ENCODE data around the gene COL8A1.

COL8A1 gene

DNA sequence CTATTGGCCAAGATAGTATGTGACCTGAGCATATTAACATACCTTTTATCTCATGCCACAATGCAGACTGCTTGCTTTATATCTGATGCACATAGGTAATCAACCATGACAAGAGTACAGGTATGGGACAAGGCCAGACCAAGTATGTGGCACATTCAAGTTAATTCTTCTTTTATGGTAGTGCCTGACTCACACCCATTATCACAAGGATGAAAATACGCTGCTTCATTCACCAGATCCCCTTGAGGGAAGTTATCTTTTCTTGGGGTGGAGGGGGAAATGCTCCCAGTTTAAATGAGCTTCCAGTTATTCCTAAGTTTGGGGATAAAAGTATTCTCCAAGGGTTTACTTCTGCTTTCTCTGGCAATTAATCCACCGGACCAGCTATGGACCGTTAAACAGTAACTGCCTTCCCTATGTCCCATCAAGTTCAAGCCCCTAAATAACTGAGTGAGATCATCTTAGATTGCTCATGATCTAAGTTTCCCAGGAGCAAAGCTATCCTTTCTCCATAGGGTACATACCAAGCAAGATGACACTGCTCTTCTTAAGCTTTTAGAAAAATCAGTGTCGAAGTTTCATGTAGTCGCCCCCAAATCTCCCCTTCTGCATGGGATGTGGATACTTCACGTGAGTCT, 1.9 kb downstream of the COL8A1 start:
- DNase-seq: no peak

DNA sequence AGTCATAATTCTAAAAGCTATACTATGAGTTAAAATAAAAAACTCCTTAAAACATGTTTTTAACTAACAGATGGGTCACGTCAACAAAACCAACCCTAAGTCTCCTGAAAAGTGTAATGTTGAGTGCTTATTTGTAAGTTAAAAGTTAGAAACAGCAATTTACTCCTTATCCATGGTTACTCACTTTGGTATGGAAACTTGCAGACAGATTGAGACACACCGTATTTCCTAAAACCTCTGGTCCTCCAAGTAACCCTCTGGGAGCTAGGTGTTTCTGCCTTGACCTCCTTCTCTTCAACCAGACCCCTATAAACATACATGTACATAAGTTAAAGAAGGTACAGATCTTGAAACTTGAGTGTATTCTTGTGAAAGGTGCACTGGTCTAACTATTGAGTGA, 3.1 kb downstream of the COL8A1 start:
- no peak for DNase-seq

DNA sequence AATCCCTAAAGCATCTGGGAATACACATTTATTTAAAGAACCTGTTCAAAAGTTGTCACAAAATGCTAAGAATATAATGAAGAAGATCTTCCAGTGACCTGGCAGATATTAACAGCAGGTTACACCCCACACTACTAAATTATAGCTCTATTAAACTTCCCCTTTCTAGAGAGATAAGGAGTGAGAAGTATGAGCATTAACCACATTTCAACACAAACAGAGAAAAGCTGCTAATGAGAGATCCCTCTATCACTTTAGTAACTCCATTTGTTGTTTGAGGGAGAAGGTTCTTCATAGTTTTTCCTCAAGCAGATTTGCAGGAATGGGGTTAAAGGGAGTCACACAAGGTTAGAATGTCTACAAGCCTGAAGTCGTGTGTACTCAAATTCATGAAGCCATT, 3.6 kb downstream of the COL8A1 start:
- no peak for DNase-seq

DNA sequence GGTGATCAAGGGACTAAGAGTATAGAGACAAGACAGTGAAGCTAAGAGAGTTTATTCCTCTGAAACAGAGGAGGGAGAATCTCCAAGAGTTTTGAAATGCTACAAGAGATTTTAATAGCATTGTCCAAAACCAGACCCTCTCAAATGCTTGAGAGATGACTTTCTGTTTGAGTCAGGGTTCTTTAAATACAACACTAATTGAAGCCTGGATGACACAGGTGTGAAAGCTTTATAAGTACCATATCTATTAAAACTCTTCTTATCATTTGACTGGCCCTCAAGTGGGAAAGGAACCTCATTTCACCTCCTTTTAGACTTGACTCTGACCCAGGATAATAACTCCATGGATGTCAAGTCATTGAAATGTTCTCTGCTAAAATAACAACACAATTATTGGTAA, 5.6 kb downstream of the COL8A1 start:
- DNase-seq: no peak

DNA sequence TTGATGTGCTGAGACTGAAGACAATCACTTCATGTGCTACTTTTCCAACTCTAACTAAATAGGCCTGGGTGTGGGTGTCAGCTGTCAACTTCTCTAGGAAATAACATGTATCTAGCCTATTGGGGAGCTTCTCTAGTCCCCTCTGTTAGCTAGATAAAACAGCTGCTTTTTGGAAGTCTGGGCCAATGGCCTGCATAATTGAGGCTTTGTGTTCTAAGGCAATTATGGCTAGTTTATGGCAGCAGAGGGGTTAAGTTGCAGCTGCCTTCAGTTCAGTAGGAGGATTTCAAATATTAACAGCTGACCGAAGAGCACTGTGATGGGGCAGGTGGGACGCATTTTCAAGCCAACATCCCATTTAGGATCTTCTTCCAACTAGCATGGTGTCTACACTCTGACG, 6.4 kb downstream of the COL8A1 start:
- no peak for DNase-seq

DNA sequence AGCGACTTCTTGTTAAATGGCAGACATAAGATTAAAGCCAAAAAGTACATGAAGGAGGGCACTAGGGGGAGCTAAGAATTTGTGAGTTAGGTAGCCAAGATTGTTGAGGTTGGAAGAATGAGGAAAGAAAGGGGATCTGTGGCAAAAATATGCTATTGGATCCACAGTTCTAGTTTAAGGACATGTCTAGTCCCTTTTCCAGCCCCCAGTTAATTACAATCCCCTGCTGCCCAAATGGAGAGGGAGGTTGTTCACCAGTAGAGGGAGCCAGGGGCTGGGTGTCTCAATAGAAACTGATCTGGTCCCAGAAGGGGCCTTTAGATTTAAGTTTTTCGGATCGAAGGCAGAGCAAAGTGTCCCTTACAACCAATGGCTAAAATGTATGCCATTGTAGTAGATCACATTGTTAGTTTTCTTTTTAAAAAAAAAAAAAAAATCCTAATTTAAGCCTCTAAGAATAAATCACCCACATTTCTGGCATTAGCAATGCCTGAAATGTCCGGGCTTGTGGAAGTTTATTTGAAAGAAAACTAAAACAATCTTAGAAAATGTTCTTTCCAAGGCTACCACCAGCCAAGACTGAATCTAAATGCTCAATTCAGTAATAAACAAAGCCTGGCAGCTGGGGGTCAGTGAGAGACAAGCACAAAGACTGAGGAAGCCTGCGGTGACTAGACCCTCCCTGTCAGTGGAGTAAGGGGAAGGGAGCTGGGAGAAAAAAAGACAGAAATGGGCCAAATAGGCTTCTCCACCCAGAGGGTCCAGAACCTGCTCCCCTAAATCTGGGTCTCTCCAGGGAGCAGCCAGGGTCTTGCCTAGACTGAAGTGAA, 7.1 kb downstream of the COL8A1 start:
- DNase-seq: no peak

DNA sequence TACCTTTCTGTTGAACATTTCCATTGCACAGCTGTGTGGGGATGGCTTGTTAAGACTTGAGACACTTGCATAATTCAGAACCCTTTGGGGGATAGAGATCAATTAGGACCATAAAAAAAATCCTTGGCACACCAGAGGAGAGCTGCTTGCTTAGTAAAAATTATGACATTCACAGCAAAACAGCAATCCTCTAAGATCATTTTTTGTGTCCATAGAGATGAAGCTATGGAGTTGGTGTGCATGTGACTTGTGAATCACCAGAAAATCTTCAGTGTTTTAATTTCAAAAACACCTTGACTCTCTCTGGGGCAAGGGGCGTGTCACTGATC, 7.7 kb downstream of the COL8A1 start:
- DNase-seq: no peak

DNA sequence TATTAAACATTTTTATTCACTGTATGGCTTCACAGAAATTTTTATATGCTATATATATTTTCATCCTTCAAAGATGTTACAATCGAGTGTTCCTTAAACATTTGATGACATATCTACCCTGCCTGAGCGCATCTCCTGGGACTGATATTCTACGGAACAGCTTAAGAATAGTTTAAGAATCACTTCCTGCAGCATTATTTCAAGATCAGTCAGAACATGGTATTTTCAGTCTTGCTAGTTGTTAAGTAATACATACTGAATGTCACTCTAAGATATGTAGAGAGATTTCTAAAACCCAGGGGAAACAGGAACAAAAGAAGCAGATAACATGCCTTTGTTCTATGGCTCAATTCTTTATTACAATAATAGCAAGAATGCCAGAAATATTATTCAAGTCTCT, 8.7 kb downstream of the COL8A1 start:
- DNase-seq: no peak

DNA sequence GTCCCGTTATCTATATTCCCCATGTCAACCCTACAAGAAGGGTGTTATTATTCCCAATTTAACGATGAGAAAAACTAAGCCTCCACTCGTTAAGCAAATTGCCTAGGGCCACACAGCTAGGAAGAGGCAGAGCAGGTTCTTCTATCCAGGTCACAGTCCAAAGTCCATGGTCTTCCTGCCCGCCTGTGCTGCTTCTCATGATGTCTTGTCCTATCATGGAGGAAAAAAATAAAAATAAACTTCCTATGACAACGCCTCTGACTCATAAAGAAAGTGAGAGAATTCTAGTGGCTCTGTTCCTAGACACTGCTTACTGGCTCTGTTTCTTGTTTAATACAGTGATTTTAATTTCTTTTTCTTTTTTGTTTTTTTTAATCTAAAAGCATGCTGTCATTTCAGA, 9.7 kb downstream of the COL8A1 start:
- no peak for DNase-seq

DNA sequence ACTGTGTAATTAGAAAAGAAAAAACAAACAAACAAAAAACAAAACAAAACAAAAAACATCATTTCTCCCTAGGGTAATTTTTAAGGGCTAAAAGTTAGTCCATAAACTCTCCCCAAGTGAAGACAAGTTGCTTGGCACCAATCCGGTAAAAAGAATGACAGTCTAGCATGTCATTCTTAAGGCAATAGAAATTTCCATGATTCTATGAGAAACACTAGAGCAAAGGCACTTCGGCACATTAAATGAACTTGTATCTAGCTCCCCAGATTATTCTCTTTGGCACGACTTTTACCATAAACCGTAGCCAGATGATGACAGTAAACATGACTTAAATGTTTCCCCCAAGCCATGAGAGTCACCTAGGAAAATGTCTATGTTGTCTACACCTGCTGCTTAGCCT, 10.1 kb downstream of the COL8A1 start:
- no peak for DNase-seq

DNA sequence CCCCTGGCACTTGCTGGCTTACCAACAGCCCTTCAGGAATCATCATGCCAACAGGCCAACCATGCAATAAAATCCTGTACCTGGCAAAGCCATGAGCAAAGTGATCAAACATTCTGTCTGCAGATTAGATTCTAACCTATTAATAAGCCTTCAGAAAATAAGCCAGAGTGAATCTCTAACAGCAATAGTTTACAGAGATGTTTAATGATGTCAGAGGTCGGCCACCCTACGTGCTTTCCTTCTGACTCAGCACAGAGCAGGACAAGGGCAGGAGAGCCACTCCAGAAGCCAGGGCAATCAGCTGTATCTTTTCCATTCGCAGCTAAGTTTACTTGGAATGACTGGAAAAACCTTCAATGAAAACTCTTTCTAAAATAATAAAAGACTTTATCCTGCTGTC, 13.1 kb downstream of the COL8A1 start:
- DNase-seq: no peak

DNA sequence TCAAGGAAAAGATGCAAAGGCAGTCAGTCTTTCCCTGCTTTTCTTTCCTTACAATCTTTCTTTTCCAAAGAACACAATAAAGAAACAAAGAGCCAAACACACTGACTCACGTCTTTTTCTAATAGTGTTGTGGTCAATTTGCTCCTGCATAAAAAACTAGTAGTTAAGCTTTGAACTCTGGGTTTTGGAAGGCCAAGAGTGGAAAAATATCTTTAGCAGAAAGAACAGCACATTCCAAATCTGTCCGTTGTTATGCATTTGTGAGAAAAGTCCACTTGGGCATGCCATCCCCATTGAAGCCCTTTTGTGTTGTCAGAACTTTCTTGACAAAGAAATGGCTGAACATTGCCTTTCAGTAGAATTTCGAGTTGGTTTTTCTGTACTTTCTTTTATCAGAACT, 18.2 kb downstream of the COL8A1 start:
- DNase-seq: no peak

DNA sequence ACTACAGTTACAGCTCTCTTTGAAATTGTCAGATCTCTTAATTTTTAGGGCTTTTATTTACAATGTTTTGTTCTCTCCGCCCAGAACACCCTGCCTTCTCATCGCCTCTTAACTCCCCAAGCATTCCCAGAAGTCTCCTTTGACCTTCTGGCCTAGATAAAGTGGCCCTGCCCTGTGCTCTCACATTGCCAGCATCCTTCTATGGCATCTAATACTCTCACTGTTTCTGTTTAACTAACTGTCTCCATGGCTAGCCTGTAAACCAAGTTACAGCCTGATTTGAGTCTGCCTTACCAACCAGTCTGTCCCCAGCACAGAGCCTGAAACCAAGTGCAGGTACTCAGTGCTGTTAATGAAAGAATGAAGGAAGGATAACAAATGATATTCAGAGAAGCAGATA, 19.9 kb downstream of the COL8A1 start:
- no peak for DNase-seq

DNA sequence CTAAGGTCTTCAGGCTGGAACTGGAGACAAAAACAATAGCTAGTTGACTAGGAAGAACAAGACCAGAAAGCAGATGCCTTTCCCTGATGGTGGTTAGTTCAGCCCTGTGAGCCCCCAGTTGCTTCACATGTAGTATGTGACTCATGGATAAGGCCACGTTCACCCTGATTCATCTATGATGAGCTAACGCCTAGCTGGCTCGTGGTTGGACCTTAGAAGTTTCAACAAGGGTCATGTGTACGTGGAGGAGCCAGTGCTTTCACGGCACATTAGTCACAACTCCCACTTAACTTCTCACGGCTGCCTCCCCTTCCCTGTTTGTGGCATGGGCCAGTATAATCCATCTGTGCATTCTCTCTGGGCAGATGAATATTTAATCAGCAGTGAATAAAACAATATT, 20.6 kb downstream of the COL8A1 start:
- DNase-seq: no peak

DNA sequence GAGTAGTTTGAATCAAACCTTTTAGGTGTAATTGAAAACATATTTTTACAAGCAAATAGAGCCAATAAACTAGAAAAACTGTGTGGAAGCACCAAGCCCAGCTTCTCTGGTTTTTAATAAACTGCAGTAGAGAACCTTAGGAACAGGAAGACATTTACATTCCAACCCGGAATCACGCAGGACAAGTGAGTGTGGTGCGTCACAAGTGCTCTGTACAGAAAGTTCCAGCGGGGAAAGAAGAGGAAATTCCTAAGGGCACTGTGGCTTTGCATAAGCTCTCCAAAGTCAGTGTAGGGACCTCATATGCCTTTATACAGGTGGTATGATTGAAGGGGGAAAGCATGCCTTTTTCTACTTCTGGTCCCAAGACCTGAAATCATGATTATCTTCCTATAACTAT, 21.6 kb downstream of the COL8A1 start:
- DNase-seq: no peak

DNA sequence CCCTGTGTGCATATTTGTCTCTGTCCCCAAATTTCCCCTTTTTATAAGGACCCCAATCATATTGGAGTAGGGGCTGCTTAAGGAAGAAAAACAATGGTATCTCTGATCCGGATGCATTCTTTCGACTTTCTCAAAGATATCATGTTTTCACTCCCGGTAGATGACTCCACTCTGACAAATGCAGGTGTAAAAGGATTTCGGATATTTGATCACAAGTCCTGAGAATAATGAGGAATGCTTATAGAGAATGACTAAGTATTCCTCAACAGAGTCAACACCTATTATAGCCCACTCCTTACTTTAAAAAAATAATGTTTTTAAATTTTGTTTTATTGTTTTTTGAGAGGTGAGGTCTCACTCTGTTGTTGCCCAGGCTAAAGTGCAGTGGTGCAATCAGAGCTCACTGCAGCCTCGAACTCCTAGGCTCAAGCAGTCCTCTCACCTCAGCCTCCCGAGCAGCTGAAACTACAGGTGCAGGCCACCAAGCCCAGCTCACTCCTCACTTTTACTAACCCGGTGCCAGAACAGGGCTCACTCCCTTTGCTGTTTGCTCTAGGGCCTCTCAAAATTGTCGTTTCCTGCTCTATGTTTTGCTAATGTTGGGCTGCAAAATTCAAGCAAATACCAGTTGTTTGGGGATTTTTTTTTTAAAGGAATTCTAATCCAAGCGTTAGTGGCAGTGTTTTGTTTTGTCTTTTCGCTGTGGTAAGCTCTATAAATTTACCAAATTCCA, 24.6 kb downstream of the COL8A1 start:
- DNase-seq: no peak

DNA sequence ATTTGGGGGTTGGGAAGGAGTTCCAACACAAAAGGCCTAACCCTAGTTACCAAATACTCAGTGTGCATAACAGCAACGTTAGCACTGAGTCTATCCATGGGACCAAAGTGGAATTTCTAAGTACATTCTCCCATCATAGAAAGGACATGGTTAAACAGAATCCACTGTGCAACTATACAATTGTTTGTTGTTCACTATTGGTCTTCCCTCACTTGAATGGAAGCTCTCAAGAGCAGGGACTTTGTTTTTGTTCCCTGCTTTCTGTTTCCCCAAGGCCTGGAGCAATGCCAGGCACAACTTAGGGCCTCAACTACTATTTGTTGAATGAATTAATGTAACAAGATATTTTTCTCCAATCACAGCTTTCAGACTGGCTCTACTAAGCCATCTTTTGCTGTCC, 25.6 kb downstream of the COL8A1 start:
- DNase-seq: no peak

DNA sequence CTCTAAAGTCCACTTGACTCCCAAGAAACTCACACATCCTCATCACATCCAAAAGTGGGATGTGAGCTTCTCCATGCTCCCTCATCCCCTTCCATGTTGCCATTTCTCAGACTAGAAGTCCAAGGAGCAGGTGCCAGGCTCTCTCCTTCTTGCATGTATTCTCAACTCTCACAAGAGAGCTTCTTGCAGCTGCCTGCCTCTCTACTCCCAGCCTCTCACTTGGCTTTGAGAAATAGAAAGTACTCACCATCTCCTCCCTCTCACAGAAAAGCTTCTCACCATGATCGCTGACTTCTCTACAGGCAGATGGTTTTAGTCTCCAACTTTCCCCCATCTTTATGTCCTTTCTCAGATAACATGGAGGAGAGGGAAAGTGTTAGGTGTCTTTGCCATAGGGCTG, 26.6 kb downstream of the COL8A1 start:
- DNase-seq: no peak

DNA sequence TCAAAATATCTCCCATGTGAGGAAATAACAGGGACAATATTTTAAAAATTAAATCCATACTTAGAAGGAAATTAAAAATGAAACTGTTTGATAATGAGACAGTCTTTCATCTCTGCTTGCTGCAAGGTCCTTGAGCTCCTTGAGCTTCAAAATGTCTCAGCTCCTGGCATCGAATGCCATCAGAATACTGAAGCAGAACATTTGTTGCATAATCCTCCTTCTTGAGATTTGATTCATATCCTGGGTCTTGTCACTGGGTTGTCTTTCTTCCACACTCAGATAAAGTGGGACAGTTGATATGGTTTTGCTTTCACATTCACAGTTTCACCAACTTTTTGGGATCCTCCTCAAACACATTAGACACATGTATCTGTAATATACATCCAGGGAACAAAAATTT, 27.8 kb downstream of the COL8A1 start:
- DNase-seq: no peak

DNA sequence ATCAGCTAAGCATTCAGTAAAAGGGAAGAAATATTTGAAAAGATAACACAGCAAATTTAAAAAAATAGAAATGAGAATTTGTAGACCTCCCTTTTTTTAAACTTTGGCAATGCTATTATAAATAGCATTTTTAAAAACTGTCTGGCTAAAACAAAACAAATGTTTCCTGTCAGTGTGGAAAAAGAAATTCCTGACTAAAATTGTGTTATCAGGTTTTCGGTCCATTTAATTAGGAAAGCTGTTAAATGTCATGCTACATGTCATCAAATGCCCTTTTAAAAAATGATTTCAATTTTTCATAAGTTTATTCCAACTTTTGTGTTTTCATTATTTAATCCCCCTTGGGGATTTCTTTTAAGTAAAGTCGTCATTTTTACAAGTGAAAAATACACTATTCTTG, 29.6 kb downstream of the COL8A1 start:
- no peak for DNase-seq

DNA sequence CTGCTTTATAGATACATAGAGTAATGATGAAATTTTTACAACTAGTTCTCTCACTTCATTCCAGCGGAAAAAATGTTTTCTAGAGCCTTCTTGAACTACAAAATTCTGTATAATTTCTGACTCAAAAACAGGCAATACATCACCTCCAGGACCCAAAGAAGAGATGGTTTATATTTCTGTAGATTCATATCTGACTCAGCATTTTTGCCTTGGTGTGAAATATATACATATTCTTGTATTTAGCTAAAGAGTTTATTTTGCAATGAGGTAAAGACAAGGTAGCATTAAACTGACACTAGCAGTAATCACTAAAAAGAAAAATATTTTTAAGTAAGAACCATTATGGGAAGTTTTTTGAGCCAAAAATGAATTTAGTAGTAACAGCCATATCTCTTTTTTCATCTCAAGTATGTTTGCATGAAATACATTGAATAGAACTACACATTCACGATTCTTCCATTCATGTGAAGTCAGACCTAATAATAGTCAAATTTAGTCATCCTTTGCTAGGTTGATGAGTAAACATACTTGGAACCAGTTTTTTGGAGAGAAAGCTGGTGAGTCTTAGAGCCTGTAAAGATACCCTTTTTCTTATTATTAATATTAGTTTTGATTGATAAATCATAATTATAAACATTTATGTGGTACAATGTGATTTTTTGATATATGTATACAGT, 31.6 kb downstream of the COL8A1 start:
- no peak for DNase-seq

DNA sequence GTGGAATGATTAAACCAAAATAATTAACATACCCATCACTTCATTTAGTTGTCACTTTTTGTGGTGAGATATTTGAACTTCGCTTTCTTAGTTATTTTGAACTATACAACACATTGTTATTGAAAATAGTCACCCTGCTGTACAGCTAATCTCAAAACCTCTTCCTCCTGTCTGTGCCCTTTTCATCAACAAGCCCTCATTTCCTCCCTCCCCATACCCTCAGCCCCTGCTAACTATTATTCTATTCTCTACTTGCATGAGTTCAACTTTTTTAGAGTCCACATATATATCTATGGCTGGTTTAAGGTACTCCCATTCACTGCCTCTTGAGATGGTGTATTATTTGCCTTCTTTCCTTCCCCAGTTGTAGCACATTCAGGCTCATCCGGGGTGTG, 32.2 kb downstream of the COL8A1 start:
- DNase-seq: no peak

DNA sequence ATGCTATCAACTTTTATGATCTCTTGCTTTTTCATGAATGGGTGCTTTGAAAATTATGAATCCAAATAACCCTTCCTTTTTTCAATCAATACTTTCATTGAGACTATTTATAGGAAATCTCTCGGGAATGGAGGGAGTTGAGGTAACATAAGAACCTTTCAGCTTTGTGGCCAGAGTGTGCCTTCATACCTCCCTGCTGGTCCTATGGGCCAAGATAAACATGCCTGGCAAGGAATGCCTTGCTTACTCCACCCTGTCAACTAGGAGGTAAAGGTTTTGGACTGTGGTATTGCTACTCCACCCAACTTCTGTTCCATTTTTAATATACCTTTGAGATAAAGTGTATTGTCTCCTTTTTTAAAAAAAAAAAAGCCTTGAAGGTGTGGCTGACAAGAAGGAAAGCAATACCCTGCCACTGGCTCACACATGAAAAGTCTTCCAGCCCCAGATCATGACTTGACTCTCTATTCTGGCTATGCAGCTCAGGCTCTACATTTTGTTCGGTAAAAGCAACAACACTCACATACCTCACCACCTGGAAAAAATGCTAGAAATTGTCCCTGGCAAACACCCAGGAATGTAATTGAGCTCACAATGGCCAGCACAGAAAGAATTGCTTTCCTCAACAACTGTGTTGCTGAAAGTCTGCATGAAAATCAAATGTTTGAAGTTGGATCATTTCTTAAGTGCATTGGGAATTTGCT, 35.8 kb downstream of the COL8A1 start:
- DNase-seq: no peak

Data from NCI-H1092 treated with DMSO at 0.1 percent for 48 hours (cell line).